COR-L47 (cell line): ENCODE data around the gene CDKL5.

Experiments
- DNase-seq: peaks from one replicate; lab custom pipeline; 2025; lab: John Stamatoyannopoulos, UW

The CDKL5 gene

DNA sequence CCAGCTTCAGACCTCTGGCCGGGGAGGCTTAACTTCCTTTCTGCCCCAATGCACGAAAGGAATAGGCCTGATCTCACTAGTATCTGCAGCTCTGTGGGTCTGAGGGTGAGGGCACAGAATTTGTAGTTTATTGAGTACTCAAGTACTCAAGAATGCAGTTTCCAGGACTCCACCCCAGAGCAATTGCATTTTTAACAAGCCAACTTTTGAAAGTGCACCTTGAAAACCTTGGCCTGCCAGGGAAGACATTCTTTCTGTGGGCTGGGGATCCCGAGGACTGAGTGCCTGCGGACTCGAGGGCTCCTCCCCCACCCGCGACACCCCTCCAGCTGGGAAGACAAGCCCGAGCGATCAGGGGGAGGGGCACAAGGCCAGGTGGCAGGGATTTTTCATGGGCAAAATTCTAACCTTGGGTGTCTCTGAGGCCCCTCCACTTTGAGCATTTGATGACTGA, 224.1 kb downstream of the CDKL5 start:
- DNase-seq: no peak

DNA sequence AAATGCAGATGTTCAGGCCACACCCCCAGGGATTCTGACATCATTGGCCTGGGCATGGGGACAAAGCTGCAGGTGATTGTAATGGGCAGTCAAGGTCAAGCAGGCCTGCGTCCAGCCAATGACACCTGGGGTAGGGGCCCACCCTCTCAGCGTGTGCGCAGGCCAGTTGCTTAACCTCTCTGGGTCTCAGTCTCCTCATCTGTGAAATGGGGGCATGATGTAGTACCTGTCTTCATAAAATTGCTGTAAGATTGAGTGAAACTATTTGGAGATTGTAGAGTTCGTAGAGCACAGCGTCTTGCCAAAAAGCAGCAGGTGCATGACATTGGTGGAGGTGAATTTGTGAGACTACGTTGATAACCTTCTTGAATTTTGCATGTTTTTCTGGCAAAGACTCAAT, 225.3 kb downstream of the CDKL5 start:
- DNase-seq: no peak

- DNase-seq: no peak
These were observed 227.2 kb downstream of the CDKL5 start for GRCh38 chrX:18652636-18653035.

- DNase-seq: no peak
These were observed 229.7 kb downstream of the CDKL5 start for GRCh38 chrX:18654875-18655836.

DNA sequence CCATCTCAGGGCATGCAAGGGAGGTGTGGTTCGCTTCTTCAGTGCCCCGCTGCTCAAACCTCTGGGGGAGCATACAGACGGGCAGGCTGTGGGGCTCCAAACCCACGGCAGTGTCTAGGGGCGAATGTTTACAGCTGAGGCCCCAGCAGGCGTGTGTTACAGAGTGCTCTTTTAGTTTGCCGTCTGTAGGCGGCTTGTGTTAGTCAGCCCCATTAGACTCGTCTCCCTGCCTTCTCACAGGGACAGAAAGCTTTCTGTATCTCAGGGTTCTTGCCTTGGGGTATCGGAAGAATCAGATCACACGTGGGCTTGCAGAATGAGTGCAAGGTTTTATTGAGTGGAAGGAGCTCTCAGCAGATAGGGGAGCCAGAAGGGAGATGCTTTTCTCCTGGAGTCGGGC, 235.9 kb downstream of the CDKL5 start:
- no peak for DNase-seq

GRCh38 chrX:18664947-18665346, 239.5 kb downstream of the CDKL5 start:
- DNase-seq: no peak

DNA sequence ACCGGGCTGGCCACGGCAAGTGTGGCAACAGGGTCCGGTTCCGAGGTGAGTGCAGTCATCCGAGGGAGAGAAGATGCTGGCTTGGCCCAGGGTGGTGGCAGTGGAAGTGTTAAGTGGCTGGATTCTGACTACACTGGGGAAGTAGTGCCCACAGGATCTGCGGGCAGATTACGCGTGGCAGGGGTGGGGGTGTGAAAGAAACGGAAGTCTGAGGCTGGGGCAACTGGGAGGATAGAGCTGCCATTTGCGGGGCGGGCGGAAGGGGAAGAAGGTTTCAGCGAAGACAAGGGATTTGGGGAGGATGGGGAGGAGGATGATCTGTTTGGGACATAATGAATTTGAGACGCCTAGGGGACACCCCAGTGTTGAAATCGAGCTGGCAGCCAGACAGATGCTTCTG, 241.2 kb downstream of the CDKL5 start:
- no peak for DNase-seq

DNA sequence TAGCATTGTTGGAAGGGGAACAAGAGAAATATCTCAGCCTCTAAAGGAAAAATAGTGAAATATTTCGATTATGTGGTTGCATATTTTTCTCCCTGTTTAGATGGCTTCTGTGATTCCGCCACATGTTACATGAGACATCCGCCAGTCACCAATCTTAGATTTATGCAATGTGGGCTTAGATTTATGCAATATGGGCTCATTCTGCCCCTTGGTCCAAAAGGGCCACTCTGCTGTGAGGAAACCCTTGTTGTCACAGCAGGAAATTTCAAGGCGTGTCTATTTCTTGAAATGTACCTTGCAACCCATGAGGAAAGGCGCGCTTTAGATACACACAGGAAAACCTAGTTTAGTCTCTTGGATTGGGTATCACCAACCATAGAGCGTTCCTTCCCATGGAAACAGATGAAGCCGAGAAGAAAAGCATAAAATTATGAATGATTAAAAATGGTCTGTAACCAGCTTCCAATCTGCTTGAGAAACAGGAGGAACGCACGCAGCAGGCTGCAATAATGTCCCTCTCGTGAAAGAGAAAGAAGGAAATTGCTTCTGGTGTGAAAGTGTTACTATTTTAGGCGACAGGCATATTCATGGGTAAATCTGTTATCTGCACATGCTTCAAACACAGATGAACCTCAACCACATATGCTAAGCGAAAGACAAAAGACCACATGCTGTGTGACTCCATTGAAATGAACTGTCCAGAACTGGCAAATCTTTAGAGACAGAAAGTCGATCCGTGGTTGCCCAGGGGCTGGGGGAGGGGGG, 242.8 kb downstream of the CDKL5 start:
- no peak for DNase-seq

DNA sequence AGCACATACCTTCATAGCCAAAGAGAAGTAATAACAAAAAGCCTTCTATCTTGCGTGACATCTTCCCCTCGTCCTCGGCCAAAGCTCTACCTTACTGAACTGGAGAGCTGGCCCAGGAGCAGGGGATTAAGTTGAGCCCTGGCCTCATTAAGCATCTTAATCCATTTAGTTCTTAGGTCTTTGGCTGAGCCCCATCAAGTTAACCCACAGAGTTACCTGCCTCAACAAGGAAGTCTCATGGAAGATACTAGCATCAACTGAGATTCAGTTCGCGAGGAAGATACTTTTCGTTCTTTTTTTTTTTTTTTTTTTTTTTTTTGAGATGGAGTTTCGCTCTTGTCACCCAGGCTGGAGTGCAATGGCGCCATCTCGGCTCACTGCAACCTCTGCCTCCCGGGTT, 246.6 kb downstream of the CDKL5 start, which contains the start of gene RS1:
RS1 (minus strand) TSS at position 101 of the 400 bp plus-strand sequence; CDS start at position 61, 40 bp downstream.
- DNase-seq: no peak

DNA sequence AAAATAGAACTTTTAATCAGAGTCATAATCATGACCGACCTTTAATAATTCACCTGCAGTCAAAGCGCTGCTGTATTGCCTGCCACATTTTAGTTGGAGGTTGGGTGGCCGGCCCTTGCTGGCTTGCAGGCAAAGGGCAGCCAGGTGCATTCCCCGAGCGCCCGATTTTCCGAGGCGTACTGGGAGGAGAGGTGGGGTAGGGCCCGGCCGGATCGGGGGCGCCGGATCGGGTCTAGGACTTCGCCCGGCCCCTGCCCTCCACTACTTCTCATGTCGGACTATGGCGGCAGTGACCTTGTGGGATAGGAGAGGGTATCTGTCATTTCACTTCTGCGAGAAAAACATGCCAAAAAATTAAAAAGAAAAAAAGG, 249.0 kb downstream of the CDKL5 start:
- no peak for DNase-seq

GRCh38 chrX:18674788-18675735, 249.7 kb downstream of the CDKL5 start:
- DNase-seq: peak; percentile 4

DNA sequence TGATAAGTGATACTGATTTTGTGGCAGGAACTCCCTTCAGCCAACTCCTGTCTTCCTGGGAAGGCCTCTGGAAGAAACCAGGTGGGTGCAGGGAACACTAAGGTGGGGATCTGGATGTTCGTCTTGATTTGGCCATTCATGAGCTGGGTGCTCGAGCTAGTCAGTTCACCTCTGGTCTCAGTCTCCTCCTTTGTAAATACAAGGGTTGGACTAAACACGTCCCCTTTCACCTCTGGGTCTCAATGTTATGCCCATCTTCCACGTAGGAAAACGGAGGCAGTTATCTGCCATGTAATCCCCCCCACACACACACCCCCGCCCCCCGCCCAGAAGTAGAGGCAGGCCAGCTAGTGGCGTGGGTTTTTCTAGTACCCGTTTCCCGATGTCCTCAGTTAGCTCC, 250.6 kb downstream of the CDKL5 start:
- DNase-seq: no peak

GRCh38 chrX:18676470-18676869, 251.1 kb downstream of the CDKL5 start:
- DNase-seq: no peak

- DNase-seq: no peak
These were observed 251.9 kb downstream of the CDKL5 start for GRCh38 chrX:18677161-18677869.

DNA sequence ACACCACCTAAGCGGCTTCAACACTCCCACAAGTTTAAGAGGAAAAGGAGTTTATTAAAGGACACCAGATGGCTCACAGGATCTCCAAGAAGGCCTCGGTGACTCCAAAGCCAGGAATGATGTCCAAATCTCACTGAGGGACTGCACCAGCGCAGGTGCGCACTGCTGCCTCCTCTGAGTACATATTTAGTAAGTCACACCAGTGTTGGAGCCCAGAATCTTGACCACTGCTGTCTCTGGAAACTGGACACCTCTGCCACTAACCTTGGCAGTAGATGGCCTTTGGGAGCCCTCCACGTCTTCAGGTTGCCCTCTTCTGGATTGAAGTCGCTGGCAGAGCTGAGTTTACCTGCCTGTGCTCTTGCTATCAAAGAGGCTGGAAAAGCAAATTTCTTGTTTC, 256.6 kb downstream of the CDKL5 start:
- DNase-seq: no peak

DNA sequence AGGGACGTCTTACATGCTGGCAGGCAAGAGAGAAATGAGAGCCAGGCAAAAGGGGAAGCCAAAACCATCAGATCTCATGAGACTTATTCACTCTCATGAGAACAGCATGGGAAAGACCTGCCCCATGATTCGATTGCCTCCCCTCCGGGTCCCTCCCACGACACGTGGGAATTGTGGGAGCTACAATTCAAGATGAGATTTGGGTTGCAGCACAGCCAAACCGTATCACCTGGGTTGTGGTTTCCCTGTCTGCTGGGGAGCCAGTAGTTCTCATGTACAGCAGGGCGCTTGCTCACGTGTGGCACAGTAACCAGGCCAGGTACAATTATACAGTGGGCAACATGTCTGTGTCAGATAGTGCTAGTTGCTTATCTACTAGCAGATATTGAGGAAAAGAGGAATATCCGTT, 257.6 kb downstream of the CDKL5 start:
- DNase-seq: no peak

DNA sequence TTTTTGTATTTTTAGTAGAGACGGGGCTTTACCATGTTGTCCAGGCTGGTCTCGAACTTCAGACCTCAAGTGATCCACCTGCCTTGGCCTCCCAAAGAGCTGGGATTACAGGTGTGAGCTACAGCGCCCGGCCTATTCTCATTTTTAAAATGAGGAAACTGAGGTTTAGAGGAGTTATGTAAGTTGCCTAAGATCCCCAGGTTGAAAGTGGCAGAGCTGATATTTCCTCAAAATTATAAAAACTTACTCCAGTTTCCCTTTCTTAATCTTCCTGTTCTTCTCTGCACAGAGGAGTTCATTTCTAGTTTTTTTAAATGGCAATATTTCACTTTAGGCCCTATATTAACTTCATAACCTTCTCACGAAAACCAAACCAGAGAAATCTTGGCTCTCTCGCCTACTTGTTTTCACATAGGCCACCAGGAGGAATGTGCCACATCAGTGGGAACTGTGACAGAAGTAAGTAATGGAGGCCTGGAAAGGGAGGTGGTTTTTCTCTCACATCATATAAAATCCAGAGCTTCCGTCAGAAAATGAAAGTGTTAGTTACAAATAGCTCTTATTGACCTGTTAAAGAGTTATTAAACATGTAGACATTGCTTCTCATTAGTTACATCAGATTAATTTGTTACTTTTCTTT, 262.6 kb downstream of the CDKL5 start:
- DNase-seq: no peak

GRCh38 chrX:18691431-18691830, 266.0 kb downstream of the CDKL5 start:
- DNase-seq: no peak

- no peak for DNase-seq
These were observed 267.1 kb downstream of the CDKL5 start for GRCh38 chrX:18692541-18692940.

DNA sequence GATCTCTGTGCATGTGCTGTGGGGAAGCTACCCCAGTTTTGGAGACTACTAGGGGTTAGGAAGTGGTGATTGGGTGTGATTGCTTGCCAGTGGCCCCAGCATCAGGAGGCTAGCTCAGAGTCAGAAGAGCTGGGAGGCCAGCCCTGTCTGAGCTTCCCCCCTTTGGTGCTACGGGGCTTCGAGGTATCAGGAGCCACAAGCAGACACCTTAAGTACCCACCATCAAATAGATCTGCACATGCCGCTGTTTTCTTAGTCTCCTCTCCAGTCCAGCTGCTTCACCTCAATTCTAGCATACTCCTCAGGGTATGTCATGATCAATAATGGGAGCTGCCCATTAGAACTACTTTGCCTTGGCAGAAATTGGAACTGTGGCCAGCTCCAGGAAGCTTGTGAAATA, 271.2 kb downstream of the CDKL5 start:
- no peak for DNase-seq
